Mesendoderm (in vitro differentiated cells): ENCODE results near the gene PDCD7. TPM values are rescaled to one million over a fixed set of nuclear protein-coding genes. Genes with fewer than 3 reads are reported as not detected.
"Not testable (repeated sequence)": the region's sequence is repeated elsewhere in the genome, so short reads cannot be mapped to it uniquely, and the experiment has no call there.

ENCODE experiments used
- DNase-seq: peaks from one replicate; pipeline ENCODE4 v3.0.0; 2013
- H2AK5ac ChIP-seq: 2 replicates; pipeline ENCODE4 v1.6.1; 2013; ENCODE audit warnings: low read length, inconsistent platforms
- H2BK120ac ChIP-seq: 2 replicates; pipeline ENCODE4 v1.6.1; 2013; ENCODE audit warnings: low read depth, mild to moderate bottlenecking, low read length, moderate library complexity, mixed read lengths
- H2BK15ac ChIP-seq: replicated peaks from 2 replicates; pipeline ENCODE4 v1.6.1; 2013; ENCODE audit warnings: low read depth, mild to moderate bottlenecking, moderate library complexity
- H2BK5ac ChIP-seq: 2 replicates; pipeline ENCODE4 v1.6.1; 2013; ENCODE audit warnings: low read length, inconsistent platforms
- H3K18ac ChIP-seq: 2 replicates; pipeline ENCODE4 v1.6.1; 2013; ENCODE audit warnings: mild to moderate bottlenecking, low read length, mixed read lengths
- H3K23ac ChIP-seq: one replicate; pipeline ENCODE4 v1.6.1; 2013; ENCODE audit warnings: low read length
- H3K27ac ChIP-seq: 2 replicates; pipeline ENCODE4 v1.5.1; 2013; ENCODE audit warnings: low read depth, mild to moderate bottlenecking, inconsistent platforms, low read length, moderate library complexity
- H3K27me3 ChIP-seq: 2 replicates; pipeline ENCODE4 v1.6.1; 2013; ENCODE audit warnings: low read length, control low read depth, mild to moderate bottlenecking, inconsistent platforms; ENCODE audit not compliant: insufficient read depth, poor library complexity
- H3K36me3 ChIP-seq: 2 replicates; pipeline ENCODE4 v1.6.1; 2013; ENCODE audit warnings: low read length, inconsistent platforms; ENCODE audit not compliant: control insufficient read depth, insufficient read depth
- H3K4ac ChIP-seq: one replicate; pipeline ENCODE4 v1.6.1; 2013; ENCODE audit warnings: low read depth, mild to moderate bottlenecking, low read length, moderate library complexity
- H3K4me1 ChIP-seq: 2 replicates; pipeline ENCODE4 v1.6.1; 2013; ENCODE audit warnings: low read depth, low read length, inconsistent platforms; ENCODE audit not compliant: control insufficient read depth
- H3K4me2 ChIP-seq: 2 replicates; pipeline ENCODE4 v1.6.1; 2013; ENCODE audit warnings: low read length
- H3K4me3 ChIP-seq: 2 replicates; pipeline ENCODE4 v1.5.1; 2013; ENCODE audit warnings: mild to moderate bottlenecking, low read length
- H3K56ac ChIP-seq: one replicate; pipeline ENCODE4 v1.6.1; 2013; ENCODE audit warnings: low read length
- H3K79me1 ChIP-seq: 2 replicates; pipeline ENCODE4 v1.6.1; 2013; ENCODE audit warnings: low read length, inconsistent platforms
- H3K79me2 ChIP-seq: 2 replicates; pipeline ENCODE4 v1.6.1; 2013; ENCODE audit warnings: mild to moderate bottlenecking, low read length; ENCODE audit not compliant: control insufficient read depth, insufficient read depth
- H3K9ac ChIP-seq: 2 replicates; pipeline ENCODE4 v1.6.1; 2013; ENCODE audit warnings: low read length, inconsistent platforms
- H4K5ac ChIP-seq: one replicate; pipeline ENCODE4 v1.6.1; 2013; ENCODE audit warnings: low read length
- H4K8ac ChIP-seq: one replicate; pipeline ENCODE4 v1.6.1; 2013; ENCODE audit warnings: low read depth, mild to moderate bottlenecking, control low read depth, low read length, moderate library complexity
- WGBS: extraction: QIAGEN DNeasy Blood & Tissue Kit; methylation state at CpG from one replicate; pipeline ENCODE4 v1.1.7; 2013; ENCODE audit warnings: low lambda C conversion rate, missing lambda C conversion rate; ENCODE audit not compliant: insufficient coverage; ENCODE audit errors: extremely low coverage; 5-methylcytosine and 5-hydroxymethylcytosine counted together
- polyA plus RNA-seq, 2 experiments: library from polyadenylated mRNA; stranded (reverse); fragments of 200-250 nt; gene quantifications; one replicate each; pipeline ENCODE4 v1.2.3, GENCODE V29; 2013

Gene PDCD7, protein sequence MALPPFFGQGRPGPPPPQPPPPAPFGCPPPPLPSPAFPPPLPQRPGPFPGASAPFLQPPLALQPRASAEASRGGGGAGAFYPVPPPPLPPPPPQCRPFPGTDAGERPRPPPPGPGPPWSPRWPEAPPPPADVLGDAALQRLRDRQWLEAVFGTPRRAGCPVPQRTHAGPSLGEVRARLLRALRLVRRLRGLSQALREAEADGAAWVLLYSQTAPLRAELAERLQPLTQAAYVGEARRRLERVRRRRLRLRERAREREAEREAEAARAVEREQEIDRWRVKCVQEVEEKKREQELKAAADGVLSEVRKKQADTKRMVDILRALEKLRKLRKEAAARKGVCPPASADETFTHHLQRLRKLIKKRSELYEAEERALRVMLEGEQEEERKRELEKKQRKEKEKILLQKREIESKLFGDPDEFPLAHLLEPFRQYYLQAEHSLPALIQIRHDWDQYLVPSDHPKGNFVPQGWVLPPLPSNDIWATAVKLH
- polyA plus RNA-seq (2013, experiment 1 of 2) = 15.8 TPM
- polyA plus RNA-seq (2013, experiment 2 of 2) = 16.1 TPM

DNA sequence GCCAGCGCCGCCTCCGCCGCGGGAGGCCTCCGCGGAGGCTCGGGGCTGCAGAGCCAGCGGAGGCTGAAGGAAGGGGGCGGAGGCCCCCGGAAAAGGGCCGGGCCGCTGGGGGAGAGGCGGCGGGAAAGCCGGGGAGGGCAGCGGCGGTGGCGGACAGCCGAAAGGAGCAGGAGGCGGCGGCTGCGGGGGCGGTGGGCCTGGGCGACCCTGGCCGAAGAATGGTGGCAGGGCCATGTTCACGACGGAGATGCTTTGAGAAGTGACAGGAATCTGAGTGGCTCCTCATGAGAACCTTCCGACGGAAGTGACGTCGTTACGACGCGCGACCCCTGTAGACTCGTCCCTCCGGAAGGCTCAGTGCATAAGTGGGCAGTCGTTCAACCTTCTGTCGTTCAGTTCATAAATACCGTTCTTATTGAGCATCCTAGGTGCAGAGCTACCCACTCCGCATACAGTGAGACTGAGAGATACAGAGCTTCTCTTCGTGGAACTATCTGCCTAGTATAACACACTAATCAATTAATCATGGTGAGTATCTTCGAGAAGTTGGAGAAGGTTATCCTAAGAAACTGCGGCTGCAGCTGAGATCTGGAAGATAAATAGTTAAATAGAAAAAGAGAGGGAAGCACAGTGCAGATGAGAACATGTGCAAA lies at the start of gene PDCD7:
Gene PDCD7, minus strand, starts transcription at position 261 of the 653 bp plus-strand sequence. Its CDS starts 27 bp downstream, at position 234.
- peak; percentile 96 for DNase-seq
- no peaks in the 10 kb centered on the region for H3K4me1 ChIP-seq
- H4K8ac ChIP-seq = peak within 1 kb of the TSS; percentile 44
- H3K18ac ChIP-seq = peak within 1 kb of the TSS; percentile 91
- peaks cover 9% of the 10 kb centered on the region for H3K79me1 ChIP-seq
- H3K4me2 ChIP-seq = peak within 1 kb of the TSS; percentile 98
- peak within 1 kb of the TSS; percentile 90 for H3K9ac ChIP-seq
- no peaks in the 10 kb centered on the region for H3K27me3 ChIP-seq
- peak within 1 kb of the TSS; percentile 86 for H3K27ac ChIP-seq
- WGBS = no CpG with 5 or more reads among the region's 45 CpGs
- peak within 1 kb of the TSS; percentile 82 for H3K4me3 ChIP-seq
- H3K56ac ChIP-seq = peak within 1 kb of the TSS; percentile 95
- no peak within 1 kb of the TSS for H2AK5ac ChIP-seq
- no peak within 1 kb of the TSS for H2BK5ac ChIP-seq
- peak within 1 kb of the TSS; percentile 80 for H3K23ac ChIP-seq
- no peak within 1 kb of the TSS for H2BK15ac ChIP-seq
- H4K5ac ChIP-seq = peak within 1 kb of the TSS; percentile 100
- H2BK120ac ChIP-seq = no peak within 1 kb of the TSS
- peak within 1 kb of the TSS; percentile 78 for H3K4ac ChIP-seq
- H3K36me3 ChIP-seq = peaks cover under 1% of the 10 kb centered on the region
- peaks cover 6% of the 10 kb centered on the region for H3K79me2 ChIP-seq

DNA sequence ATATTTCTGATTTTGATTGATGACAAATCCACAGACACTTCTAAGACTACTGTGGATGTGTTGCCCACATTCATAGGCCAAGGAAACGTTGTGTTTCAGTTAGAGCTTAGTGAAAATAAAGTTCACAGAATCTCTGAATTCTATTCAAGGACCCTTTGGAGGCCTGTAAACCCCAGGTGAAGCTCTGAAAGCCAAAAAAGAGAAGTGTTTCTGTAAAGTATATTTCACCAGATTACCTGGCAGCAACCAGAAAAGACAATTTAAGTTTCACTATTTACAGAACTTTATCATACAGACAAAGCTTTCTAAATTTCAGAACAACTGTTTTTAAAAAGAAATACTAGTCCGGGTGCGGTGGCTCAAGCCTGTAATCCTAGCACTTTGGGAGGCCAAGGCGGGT lies 48.9 kb upstream of the PDCD7 start:
- peaks cover 17% of the 10 kb centered on the region for H3K79me2 ChIP-seq
- no peak overlapping the region for H4K8ac ChIP-seq
- H3K27me3 ChIP-seq = no peaks in the 10 kb centered on the region
- no peak overlapping the region for H4K5ac ChIP-seq
- H3K9ac ChIP-seq = no peak overlapping the region
- no peak overlapping the region for H3K4ac ChIP-seq
- no CpG with 5 or more reads among the region's 4 CpGs for WGBS
- H2BK15ac ChIP-seq = no peak overlapping the region
- no peak overlapping the region for H3K56ac ChIP-seq
- no peaks in the 10 kb centered on the region for H3K36me3 ChIP-seq
- no peak overlapping the region for H3K27ac ChIP-seq
- H3K4me1 ChIP-seq = no peaks in the 10 kb centered on the region
- no peak overlapping the region for H3K4me3 ChIP-seq
- no peak overlapping the region for H2BK5ac ChIP-seq
- no peak overlapping the region for H3K18ac ChIP-seq
- no peak overlapping the region for H2AK5ac ChIP-seq
- H3K79me1 ChIP-seq = peaks cover 2% of the 10 kb centered on the region
- no peak overlapping the region for H2BK120ac ChIP-seq
- H3K23ac ChIP-seq = no peak overlapping the region
- no peak overlapping the region for H3K4me2 ChIP-seq
- no peak for DNase-seq

DNA sequence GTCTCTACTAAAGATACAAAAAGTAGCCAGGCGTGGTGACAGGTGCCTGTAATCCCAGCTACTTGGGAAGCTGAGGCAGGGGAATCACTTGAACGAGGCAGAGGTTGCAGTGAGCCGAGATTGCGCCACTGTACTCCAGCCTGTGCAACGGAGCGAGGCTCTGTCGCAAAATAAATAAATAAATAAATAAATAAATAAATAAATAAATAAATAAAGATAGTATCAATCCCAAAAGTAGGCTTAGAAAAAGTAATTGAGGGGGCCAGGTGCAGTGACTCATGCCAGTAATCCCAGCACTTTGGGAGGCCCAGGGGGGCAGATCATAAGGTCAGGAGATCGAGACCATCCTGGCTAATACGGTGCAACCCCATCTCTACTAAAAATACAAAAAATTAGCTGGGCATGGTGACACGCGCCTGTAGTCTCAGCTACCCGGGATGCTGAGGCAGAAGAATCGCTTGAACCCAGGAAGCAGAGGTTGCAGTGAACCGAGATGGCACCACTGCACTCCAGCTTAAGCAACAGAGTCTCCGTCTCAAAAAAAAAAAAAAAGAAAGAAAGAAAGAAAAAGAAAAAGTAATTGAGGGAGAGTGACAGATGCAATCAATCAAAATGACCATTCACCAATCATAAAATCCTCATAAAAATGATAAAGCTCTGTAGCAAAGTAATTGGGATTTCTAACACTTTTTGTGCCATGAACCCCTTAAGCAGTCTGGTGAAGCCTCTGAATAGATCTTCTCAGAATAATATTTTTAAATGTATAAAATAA lies 48.2 kb upstream of the PDCD7 start:
- peaks cover 17% of the 10 kb centered on the region for H3K79me2 ChIP-seq
- not testable (repeated sequence) for H4K8ac ChIP-seq, H2AK5ac ChIP-seq, H2BK15ac ChIP-seq, H3K79me1 ChIP-seq, H3K4me1 ChIP-seq, H3K36me3 ChIP-seq, H3K4me2 ChIP-seq, H4K5ac ChIP-seq, H3K27ac ChIP-seq, H3K9ac ChIP-seq, H3K18ac ChIP-seq, H3K56ac ChIP-seq, H2BK5ac ChIP-seq, DNase-seq, H3K4ac ChIP-seq, H3K23ac ChIP-seq, H3K4me3 ChIP-seq, H3K27me3 ChIP-seq, H2BK120ac ChIP-seq
- no CpG with 5 or more reads among the region's 15 CpGs for WGBS

DNA sequence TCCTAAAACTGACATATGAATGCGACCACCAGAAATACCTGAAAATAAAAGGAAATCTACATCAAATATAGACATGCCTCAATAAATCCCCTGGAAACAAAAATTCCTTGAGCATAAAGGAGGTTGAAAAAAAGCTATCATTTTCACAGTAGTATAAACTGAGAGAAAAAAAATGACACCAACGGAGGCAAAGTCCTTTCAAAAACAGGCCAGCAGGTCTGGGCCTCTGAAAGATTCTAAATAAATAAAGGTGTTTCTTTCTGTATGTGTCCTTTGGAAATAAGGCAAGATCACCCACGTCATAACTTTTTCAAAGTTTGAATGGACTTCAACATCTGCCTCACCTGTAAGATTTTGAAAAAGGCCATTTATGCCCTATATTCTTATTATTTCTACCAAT lies 46.6 kb upstream of the PDCD7 start:
- no peaks in the 10 kb centered on the region for H3K4me1 ChIP-seq

DNA sequence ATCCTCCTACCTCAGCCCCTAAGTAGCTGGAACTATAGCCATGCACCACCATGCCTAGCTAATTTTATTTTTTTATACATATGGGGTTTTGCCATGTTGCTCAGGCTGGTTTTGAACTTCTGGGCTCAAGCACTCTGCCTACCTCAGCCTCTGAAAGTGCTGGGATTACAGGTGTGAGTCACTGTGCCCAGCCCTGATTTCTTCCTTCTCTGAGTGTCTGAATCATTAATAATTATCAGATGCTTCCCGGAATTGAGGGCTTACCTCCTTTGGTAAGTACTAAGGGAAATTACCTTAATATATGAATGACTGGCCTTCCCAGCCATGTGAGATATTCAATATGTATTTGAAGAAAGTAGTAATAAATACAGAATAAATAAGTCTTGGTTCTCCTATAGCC lies 44.3 kb upstream of the PDCD7 start:
- no peak overlapping the region for H3K9ac ChIP-seq
- no peak overlapping the region for H3K4me2 ChIP-seq
- no CpG with 5 or more reads among the region's 1 CpG for WGBS
- H3K56ac ChIP-seq = no peak overlapping the region
- H3K79me1 ChIP-seq = peaks cover 3% of the 10 kb centered on the region
- H3K23ac ChIP-seq = no peak overlapping the region
- no peak overlapping the region for H2BK5ac ChIP-seq
- no peak overlapping the region for H4K8ac ChIP-seq
- H2BK120ac ChIP-seq = no peak overlapping the region
- no peaks in the 10 kb centered on the region for H3K4me1 ChIP-seq
- no peak overlapping the region for H3K27ac ChIP-seq
- DNase-seq = no peak
- no peak overlapping the region for H2AK5ac ChIP-seq
- H3K36me3 ChIP-seq = no peaks in the 10 kb centered on the region
- peaks cover 5% of the 10 kb centered on the region for H3K79me2 ChIP-seq
- H3K27me3 ChIP-seq = no peaks in the 10 kb centered on the region
- H3K18ac ChIP-seq = no peak overlapping the region
- no peak overlapping the region for H3K4ac ChIP-seq
- H3K4me3 ChIP-seq = no peak overlapping the region
- H4K5ac ChIP-seq = no peak overlapping the region
- H2BK15ac ChIP-seq = no peak overlapping the region

More for the DNA sequence above, 46.6 kb upstream of the PDCD7 start:
- H3K27ac ChIP-seq = no peak overlapping the region
- H3K23ac ChIP-seq = no peak overlapping the region
- no peak overlapping the region for H2AK5ac ChIP-seq
- H3K56ac ChIP-seq = no peak overlapping the region
- no peak overlapping the region for H2BK15ac ChIP-seq
- no peak overlapping the region for H2BK120ac ChIP-seq
- peaks cover 17% of the 10 kb centered on the region for H3K79me2 ChIP-seq
- no peak overlapping the region for H3K9ac ChIP-seq
- no peaks in the 10 kb centered on the region for H3K36me3 ChIP-seq
- H3K79me1 ChIP-seq = peaks cover 2% of the 10 kb centered on the region
- no peak overlapping the region for H4K5ac ChIP-seq
- DNase-seq = no peak
- H2BK5ac ChIP-seq = no peak overlapping the region
- no peak overlapping the region for H3K4me3 ChIP-seq
- H3K4me2 ChIP-seq = no peak overlapping the region
- no CpG with 5 or more reads among the region's 3 CpGs for WGBS
- H3K18ac ChIP-seq = no peak overlapping the region
- no peaks in the 10 kb centered on the region for H3K27me3 ChIP-seq
- no peak overlapping the region for H3K4ac ChIP-seq
- H4K8ac ChIP-seq = no peak overlapping the region
